ES-I3 (cell line): Measurements from ENCODE around the gene OMP.

Experiments used
- H3K36me3 ChIP-seq: 2 replicates; pipeline ENCODE4 v1.6.1; 2013; ENCODE audit warnings: mild to moderate bottlenecking, low read length, control low read depth, moderate library complexity; ENCODE audit not compliant: insufficient read depth
- H3K4me1 ChIP-seq: 2 replicates; pipeline ENCODE4 v1.6.1; 2013; ENCODE audit warnings: mild to moderate bottlenecking, control low read depth, low read length; ENCODE audit not compliant: insufficient read depth
- H3K9ac ChIP-seq: 2 replicates; pipeline ENCODE4 v1.6.1; 2013; ENCODE audit warnings: low read depth, mild to moderate bottlenecking, low read length, moderate library complexity
- H3K9me3 ChIP-seq: 2 replicates; pipeline ENCODE4 v1.6.1; 2013; ENCODE audit warnings: mild to moderate bottlenecking, low read length, moderate library complexity; ENCODE audit not compliant: control insufficient read depth, insufficient read depth

OMP gene

GRCh38 chr11:77124488-77124887 lies 21.8 kb downstream of the OMP start:
- H3K9me3 ChIP-seq = no peaks in the 10 kb centered on the region
- H3K36me3 ChIP-seq = no peaks in the 10 kb centered on the region; the same call in 1 of the 2 replicates
- no peaks in the 10 kb centered on the region; the same call in 1 of the 2 replicates for H3K4me1 ChIP-seq
- no peak overlapping the region for H3K9ac ChIP-seq

GRCh38 chr11:77125191-77125590 lies 22.6 kb downstream of the OMP start:
- no peaks in the 10 kb centered on the region for H3K9me3 ChIP-seq

GRCh38 chr11:77125695-77126094 lies 23.1 kb downstream of the OMP start:
- no peaks in the 10 kb centered on the region; the same call in 1 of the 2 replicates for H3K36me3 ChIP-seq
- H3K9me3 ChIP-seq = no peaks in the 10 kb centered on the region
- no peak overlapping the region for H3K9ac ChIP-seq
- no peaks in the 10 kb centered on the region; the same call in 1 of the 2 replicates for H3K4me1 ChIP-seq

More at GRCh38 chr11:77125191-77125590, 22.6 kb downstream of the OMP start:
- Histone ChIP-seq H3K9ac (no peak overlapping the region), H3K36me3 (no peaks in the 10 kb centered on the region; the same call in 1 of the 2 replicates), H3K4me1 (no peaks in the 10 kb centered on the region; the same call in 1 of the 2 replicates)

DNA sequence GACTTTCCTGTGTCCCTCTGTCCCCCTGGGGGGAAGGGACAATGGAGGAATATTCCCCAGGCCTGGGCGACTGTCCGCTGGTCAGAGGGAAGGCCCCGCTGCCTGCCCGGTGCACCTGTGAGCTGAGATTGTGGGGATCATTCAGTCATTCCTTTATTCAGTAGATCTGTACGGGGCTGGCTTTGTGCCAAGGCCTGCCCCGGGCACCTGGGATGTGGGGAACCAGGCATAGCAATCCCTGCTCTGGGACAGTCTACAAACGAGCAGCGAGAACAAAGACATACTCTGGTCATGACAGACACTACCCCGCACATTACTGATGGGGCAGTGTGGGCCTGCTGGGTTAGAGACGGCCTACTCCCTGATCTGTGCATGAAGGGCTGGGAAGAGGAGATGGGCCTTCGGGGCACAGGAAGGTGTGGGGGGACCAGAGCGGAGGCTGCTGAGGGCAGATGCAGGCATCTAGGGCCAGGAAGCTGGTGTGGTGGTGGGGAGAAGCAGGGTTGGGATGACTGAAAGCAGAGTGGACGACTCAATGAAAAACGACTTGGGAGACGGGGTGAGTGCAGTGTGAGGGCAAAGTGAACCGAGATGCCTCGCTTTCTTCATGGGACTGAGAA lies 23.6 kb downstream of the OMP start:
- Histone ChIP-seq H3K36me3 (no peaks in the 10 kb centered on the region; the same call in 1 of the 2 replicates), H3K4me1 (no peaks in the 10 kb centered on the region; the same call in 1 of the 2 replicates), H3K9me3 (no peaks in the 10 kb centered on the region), H3K9ac (no peak overlapping the region)

GRCh38 chr11:77126861-77127234 lies 24.2 kb downstream of the OMP start:
- Histone ChIP-seq H3K36me3 (no peaks in the 10 kb centered on the region; the same call in 1 of the 2 replicates), H3K4me1 (no peaks in the 10 kb centered on the region; the same call in 1 of the 2 replicates), H3K9ac (no peak overlapping the region; the same call in 1 of the 2 replicates), H3K9me3 (no peaks in the 10 kb centered on the region)

DNA sequence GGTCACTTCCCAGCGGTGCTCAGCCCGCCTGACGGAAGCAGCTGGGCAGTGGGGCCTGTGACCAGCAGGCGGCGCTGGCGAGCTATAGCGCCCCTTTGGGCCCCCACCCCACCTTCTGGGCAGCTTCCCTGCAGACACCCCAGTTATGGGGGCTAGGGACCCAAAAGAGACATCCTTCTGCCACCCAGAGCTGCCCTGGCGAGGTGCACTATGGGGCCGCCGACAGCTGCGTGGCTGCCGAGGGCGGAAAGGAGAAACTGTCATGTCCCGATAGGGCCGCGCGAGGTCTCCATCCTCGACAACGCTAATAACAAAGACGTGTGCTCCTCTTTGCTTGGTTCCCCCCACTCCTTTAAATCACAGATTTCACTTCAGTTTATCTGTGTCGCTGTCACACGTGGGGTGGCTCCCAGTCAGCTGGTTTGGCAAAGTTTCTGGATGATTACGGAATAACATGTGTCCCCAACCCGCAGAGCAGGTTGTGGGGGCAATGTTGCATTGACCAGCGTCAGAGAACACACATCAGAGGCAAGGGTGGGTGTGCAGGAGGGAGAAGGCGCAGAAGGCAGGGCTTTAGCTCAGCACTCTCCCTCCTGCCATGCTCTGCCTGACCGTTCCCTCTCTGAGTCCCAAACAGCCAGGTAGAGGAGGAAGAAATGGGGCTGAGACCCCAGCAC lies 24.7 kb downstream of the OMP start:
- Histone ChIP-seq H3K9ac (peak overlapping the region; percentile 38; the same call in 1 of the 2 replicates), H3K4me1 (no peaks in the 10 kb centered on the region; the same call in 1 of the 2 replicates), H3K36me3 (no peaks in the 10 kb centered on the region; the same call in 1 of the 2 replicates), H3K9me3 (no peaks in the 10 kb centered on the region)

DNA sequence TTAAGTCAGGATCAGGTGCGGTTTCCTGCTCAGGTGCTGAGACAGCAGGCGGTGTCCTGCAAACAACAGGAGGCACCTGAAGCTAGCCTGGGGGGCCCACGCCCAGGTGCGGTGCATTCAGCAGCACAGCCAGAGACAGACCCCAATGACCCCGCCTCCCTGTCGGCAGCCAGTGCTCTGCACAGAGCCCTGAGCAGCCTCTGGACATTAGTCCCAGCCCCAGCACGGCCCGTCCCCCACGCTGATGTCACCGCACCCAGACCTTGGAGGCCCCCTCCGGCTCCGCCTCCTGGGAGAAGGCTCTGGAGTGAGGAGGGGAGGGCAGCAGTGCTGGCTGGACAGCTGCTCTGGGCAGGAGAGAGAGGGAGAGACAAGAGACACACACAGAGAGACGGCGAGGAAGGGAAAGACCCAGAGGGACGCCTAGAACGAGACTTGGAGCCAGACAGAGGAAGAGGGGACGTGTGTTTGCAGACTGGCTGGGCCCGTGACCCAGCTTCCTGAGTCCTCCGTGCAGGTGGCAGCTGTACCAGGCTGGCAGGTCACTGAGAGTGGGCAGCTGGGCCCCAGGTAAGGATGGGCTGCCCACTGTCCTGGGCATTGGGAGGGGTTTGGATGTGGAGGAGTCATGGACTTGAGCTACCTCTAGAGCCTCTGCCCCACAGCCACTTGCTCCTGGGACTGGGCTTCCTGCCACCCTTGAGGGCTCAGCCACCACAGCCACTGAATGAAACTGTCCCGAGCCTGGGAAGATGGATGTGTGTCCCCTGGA lies 25.5 kb downstream of the OMP start, which contains the start of gene MYO7A:
Gene MYO7A, plus strand, starts transcription at position 327 of the 772 bp plus-strand sequence. CDS start 2,389 bp downstream, outside the sequence.
- H3K4me1 ChIP-seq = no peaks in the 10 kb centered on the region; the same call in 1 of the 2 replicates
- H3K9me3 ChIP-seq = no peaks in the 10 kb centered on the region
- H3K9ac ChIP-seq = peak within 1 kb of the TSS; percentile 38; the same call in 1 of the 2 replicates
- no peaks in the 10 kb centered on the region for H3K36me3 ChIP-seq

DNA sequence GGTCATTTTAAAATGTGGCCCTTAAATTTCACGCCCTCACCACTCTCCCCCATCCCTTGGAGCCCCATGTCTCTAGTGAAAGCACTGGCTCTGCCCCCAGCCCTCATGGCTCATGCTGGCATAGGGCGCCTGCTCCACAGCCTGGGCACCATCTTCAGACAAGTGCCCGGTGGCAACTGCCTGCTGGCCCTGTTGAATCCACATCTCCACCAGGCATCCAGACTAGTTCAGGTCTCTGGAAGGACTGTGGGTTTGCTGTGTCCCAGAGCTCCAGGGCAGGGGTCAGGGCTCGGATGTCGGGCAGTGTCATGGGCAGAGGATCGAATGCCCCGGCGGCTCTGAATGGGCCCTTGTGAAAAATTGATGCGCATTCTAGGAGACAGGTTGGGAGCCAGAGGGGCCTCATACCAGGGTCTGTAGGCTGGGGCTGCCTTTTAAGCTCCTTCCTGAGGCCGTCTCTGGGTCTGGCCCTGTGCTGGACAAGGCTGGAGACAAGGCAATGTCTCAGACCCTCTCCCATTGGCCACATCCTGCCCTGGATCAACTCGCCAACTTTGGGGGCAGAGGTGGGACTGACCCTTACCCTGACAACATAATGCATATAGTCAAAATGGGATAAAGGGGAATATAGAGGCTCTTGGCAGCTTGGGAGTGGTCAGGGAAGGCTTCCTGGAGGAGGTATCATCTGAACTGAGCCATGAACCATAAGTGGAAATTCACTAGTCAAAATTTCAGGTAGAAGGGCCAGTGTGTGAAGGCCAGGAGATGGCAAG lies 26.6 kb downstream of the OMP start:
- no peaks in the 10 kb centered on the region for H3K9me3 ChIP-seq
- no peak overlapping the region for H3K9ac ChIP-seq
- H3K4me1 ChIP-seq = no peaks in the 10 kb centered on the region; the same call in 1 of the 2 replicates
- no peaks in the 10 kb centered on the region for H3K36me3 ChIP-seq

DNA sequence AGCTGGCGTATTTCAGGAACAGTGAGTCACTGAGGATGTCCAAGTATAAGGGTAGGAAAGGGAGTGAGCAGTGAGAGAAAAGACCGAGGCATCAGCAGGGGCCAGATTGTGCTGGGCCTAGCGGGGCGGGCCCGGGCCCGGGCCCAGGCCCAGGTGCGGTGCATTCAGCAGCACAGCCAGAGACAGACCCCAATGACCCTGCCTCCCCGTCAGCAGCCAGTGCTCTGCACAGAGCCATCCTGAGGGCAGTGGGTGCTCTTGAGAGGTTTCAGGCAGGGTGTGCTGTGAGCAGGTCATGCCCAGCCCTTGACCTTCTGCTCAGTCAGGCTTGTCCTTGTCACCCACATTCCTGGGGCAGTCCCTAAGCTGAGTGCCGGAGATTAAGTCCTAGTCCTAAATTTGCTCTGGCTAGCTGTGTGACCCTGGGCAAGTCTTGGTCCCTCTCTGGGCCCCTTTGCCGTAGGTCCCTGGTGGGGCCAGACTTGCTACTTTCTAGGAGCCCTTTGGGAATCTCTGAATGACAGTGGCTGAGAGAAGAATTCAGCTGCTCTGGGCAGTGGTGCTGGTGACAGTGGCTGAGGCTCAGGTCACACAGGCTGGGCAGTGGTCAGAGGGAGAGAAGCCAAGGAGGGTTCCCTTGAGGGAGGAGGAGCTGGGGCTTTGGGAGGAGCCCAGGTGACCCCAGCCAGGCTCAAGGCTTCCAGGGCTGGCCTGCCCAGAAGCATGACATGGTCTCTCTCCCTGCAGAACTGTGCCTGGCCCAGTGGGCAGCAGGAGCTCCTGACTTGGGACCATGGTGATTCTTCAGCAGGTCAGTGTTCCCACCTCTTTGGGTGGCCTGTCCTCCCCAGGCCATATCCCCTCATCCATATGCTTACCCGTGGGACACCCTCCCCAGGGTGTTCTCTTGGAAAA lies 27.5 kb downstream of the OMP start:
- H3K9me3 ChIP-seq = no peaks in the 10 kb centered on the region
- no peak overlapping the region for H3K9ac ChIP-seq
- H3K36me3 ChIP-seq = no peaks in the 10 kb centered on the region
- H3K4me1 ChIP-seq = no peaks in the 10 kb centered on the region; the same call in 1 of the 2 replicates

DNA sequence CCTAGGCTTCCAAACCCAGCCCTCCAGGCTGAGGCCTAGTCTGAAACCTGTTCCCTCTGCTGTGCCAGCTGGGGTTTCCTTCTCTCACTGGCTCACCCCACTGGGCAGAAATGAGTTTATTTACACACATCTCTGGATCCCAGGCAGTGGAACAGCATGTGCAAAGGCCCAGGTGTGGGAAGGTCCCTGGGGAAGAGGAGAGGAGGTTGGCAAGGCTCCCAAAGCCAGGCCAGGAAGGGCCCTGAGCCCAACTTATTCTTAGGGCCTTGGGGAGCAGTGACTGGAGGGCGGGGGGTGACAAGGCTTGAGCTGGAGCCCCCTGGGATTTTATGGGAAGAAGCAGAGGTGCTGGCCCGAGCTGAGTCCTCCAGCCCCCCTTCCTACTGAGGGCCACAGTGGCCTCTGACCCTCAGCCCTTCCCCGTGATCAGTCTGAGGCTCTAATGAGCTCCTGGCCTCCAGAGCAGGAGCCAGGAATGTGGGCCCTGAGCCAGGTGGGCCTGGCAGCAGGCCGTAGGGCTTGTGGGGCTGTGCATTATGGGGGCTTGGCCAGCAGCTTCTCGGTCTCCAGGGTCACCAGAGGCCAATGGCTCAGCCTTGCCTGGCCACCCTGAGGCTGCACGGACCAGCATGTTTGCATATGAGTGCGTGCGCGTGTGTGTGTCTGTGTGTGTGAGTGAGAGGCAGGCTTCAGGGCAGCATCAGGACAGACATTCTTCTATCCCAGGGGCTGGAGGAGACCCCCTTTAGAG lies 28.3 kb downstream of the OMP start:
- Histone ChIP-seq H3K9me3 (no peaks in the 10 kb centered on the region), H3K36me3 (no peaks in the 10 kb centered on the region), H3K4me1 (no peaks in the 10 kb centered on the region; the same call in 1 of the 2 replicates), H3K9ac (no peak overlapping the region)

- H3K9me3 ChIP-seq = no peaks in the 10 kb centered on the region
- H3K36me3 ChIP-seq = no peaks in the 10 kb centered on the region
- H3K9ac ChIP-seq = no peak overlapping the region
- no peaks in the 10 kb centered on the region; the same call in 1 of the 2 replicates for H3K4me1 ChIP-seq
Measured at GRCh38 chr11:77131560-77131959, 28.9 kb downstream of the OMP start.

GRCh38 chr11:77135069-77135468 lies 32.4 kb downstream of the OMP start:
- H3K9me3 ChIP-seq = no peaks in the 10 kb centered on the region
- no peaks in the 10 kb centered on the region for H3K36me3 ChIP-seq
- H3K4me1 ChIP-seq = peaks cover 6% of the 10 kb centered on the region
- H3K9ac ChIP-seq = no peak overlapping the region
